HK-2 (cell line): ENCODE results near the gene USP30.
"Not testable (repeated sequence)": the region's sequence is repeated elsewhere in the genome, so short reads cannot be mapped to it uniquely, and the experiment has no call there.

Source experiments
- DNase-seq: peaks from one replicate; pipeline ENCODE4 v3.0.0-alpha.2; 2018; ENCODE audit not compliant: unreplicated experiment

USP30 gene

GRCh38 chr12:109053382-109054123 is 1.2 kb downstream of the USP30 start:
- no peak for DNase-seq

DNA sequence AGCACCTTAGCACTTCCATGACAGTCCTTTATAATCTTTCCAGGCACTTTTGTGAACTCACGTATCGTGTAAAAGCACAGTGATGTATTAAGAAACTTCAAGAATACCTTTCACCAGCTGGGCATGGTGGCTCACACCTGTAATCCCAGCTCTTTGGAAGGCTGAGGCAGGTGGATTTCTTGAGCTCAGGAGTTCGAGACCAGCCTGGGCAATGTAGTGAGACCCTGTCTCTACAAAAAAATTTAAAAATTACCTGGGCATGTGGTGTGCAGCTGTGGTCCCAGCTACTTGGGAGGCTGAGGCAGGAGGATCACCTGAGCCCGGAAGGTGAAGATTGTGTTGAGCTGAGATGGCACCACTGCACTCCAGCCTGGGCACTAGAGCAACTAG is 1.7 kb downstream of the USP30 start:
- DNase-seq, result not testable (repeated sequence)

GRCh38 chr12:109054520-109054919 is 2.1 kb downstream of the USP30 start:
- DNase-seq, result no peak

- DNase-seq, result no peak
These were observed 4.5 kb downstream of the USP30 start for GRCh38 chr12:109056891-109057290.

GRCh38 chr12:109057376-109057775 is 5.0 kb downstream of the USP30 start:
- no peak for DNase-seq

DNA sequence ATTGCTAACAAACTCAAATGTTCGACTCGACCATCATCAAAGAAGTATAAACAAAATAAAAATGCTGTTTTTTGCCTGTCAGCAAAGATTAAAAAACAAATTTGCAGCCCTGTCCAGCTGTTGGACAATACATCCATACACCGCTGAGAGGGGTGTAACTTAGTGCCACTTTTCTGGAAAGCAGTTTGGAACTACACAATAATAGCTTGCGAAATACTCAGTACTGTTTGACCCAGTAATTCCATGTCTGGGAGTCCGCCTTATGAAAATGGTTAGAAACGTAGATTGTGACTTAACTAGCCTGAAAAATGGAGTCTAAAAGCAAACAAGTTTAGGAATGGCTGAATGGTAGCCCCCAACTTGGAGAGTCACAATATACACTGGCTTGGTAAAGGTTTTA is 6.4 kb downstream of the USP30 start:
- DNase-seq, result no peak

GRCh38 chr12:109064143-109064542 is 11.8 kb downstream of the USP30 start:
- DNase-seq, result no peak

DNA sequence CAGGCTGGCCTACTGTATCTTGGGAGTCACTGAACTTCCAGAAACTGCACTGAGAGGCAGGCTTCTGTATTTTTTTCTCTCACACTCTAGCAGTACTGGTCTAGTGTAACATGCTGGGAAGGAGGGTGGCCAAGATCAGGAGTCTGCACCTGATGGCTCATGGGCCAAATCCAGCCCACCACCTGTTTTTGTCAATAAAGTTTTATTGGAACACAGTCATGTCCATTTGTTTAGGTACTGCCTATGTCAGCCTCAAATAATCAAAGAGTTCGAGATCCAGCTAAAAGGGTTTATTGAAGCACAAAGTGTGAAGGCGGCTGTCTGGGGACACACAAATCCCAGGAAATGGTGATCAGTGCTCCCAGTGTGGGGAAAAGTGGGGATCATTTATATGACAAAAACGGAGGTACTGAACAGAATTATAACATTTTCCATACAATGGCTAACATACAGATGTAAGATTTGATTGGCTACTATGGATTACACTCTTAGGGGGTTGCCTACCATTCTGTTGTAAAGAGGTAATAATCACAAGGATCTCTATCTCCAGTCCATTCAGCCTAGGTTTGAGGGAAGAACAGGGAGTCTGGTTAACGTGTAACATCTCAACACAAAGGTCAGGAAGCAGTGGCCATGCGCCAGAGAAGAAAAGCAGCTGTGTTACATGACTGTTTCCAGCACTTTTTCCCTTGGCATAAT is 12.9 kb downstream of the USP30 start:
- DNase-seq, result no peak

DNA sequence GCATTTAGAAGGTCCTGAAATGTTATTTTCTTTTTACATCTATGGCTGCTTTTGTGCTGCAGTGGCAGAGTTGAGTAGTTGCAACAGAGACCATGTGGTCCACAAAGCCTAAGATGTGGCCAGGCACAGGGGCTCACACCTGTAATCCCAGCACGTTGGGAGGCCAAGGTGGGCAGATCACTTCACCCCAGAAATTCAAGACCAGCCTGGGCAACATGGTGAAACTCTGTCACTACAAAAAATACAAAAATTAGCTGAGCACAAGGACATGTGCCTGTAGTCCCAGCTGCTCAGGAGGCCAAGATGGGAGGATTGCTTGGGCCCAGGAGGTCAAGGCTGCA is 13.4 kb downstream of the USP30 start:
- no peak for DNase-seq

- DNase-seq, result no peak
These were observed 17.2 kb downstream of the USP30 start for GRCh38 chr12:109069307-109070271.

DNA sequence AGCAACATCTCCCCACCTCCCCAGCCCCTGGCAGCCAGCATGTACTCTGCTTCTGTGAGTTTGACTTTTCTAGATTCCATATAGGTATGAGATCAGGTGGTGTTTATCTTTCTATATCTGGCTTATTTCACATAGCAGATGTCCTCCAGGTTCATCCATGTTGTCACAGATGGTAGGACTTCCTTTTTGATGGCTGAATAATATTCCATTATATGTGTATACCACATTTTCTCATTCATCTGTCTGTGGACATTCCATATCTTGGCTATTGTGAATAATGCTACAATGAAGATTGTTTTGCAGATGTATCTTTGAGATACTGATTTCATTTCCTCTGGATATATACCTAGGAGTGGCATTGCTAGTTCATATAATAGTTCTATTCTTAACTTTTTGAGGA is 22.5 kb downstream of the USP30 start:
- no peak for DNase-seq

GRCh38 chr12:109082751-109083150 is 30.4 kb downstream of the USP30 start:
- DNase-seq, result no peak

- DNase-seq, result no peak
These were observed 32.0 kb downstream of the USP30 start for GRCh38 chr12:109084425-109084824.

- DNase-seq, result no peak
These were observed 33.2 kb downstream of the USP30 start for GRCh38 chr12:109085590-109085989.

DNA sequence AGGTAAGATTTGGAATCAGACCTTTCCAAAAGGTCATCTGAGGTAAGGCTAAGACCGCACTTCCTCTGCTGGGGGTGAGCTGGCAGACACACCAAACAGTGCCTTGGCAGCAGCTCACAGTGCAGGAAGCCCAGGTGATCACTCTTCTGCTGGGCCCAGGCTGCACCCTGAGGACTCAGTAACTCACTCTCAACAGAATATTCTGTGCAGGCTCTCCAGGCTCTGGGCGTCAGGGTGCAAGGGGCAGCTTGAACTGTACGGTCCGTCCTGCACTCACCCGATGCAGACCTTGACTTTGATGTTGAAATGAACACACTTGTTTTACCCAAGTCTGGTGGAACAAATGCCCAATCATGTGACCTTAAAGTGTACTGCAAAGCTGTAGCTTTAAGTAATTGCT is 34.9 kb downstream of the USP30 start:
- DNase-seq, result no peak

DNA sequence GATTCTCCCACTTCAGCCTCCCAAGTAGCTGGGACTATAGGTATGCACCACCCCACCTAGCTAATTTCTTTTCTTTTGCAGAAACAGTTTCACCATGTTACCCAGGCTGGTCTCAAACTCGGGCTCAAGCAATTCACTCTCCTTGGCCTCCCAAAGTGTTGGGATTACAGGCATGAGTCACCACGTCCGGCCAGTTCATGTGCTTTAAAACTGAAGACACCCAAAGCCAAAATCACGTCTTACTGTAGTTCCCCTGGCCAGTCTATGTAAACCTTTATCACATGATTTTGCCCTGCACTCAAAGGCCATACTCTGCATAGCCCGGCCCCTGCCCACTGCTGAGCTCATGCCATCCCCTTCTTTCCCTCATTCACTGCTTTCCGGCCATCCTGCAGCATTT is 36.4 kb downstream of the USP30 start:
- no peak for DNase-seq

GRCh38 chr12:109089683-109090082 is 37.3 kb downstream of the USP30 start:
- DNase-seq, result no peak

DNA sequence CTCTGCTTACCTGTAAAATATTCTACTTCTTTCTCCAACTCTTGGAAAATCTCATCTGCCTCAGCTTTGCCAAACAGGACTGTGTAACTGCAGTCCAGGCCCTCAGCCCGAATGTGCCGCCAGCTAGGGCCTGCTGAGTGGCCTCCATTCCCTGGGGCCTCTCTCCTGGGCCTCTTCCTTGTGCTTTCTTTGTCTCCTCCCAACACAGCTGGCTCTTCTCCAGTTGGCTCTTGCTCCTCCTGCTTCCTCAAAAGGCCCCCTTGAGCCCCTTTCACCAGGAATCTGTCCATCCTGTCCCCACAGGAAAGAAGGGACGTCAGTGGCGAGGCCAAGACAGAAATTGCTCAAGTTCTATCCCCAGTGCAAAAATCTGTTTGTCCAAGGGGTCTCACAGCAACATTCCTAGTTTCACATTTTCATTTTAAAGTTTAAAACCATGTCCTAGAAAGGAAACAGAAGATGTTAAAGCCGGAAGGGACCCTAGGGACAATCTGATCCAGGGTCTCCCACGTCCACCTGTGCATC is 40.2 kb downstream of the USP30 start:
- DNase-seq, result no peak

GRCh38 chr12:109093022-109093918 is 40.9 kb downstream of the USP30 start, which contains the start of gene ALKBH2:
TSS of gene ALKBH2 (minus strand) at chr12:109093472. CDS start at chr12:109092786, 686 bp downstream.
- DNase-seq, result peak; percentile 94

DNA sequence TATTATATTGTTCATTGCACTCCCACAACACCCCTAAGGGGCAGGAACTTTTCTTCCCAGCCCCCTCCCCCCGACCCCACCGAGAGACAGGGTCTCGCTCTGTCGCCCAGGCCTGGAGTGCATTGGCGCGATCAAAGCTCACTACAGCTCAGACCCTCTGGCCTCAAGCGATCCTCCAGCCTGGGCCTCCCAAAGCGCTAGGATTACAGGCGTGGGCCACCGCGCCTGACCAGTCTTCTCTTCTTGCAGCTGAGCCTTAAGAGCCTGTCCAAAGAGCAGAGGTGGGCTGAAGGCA is 44.7 kb downstream of the USP30 start:
- no peak for DNase-seq
